SK-N-SH (cell line): ENCODE measurements around the gene EFCAB6. TPM values are rescaled to one million over a fixed set of nuclear protein-coding genes. Genes with fewer than 3 reads are reported as not detected.
A peak's percentile ranks its signal among the peaks of the same experiment; 100 is the strongest.

Source experiments
- CTCF ChIA-PET: fragments of 300-600, 350-600 bp; formaldehyde crosslinking; extraction: SDS; loops from one replicate; lab custom pipeline; 2021; lab: Yijun Ruan, JAX
- POLR2A ChIA-PET: fragments of 350-600 bp; sonication (Branson Sonifier 250); formaldehyde crosslinking; extraction: SDS; loops from one replicate; lab custom pipeline; 2020; ENCODE audit warnings: antibody characterized with exemption, inconsistent platforms; lab: Yijun Ruan, JAX
- DNase-seq: peaks from one replicate; pipeline ENCODE4 v3.0.0; 2012
- H2AFZ ChIP-seq: fragments of 200-600 bp; sonication (generic); 2 replicates; pipeline ENCODE4 v1.8.1; 2016; ENCODE audit warnings: antibody characterized with exemption, mild to moderate bottlenecking, low read depth
- H3F3A ChIP-seq: fragments of 200-600 bp; sonication (generic); replicated peaks from 2 replicates; pipeline ENCODE3; 2016; ENCODE audit warnings: antibody characterized with exemption, mild to moderate bottlenecking; ENCODE audit not compliant: insufficient read depth
- H3K27ac ChIP-seq, 2 experiments: fragments of 200-500 bp in 1 of 2; fragments of 200-600 bp in 1 of 2; sonication (Bioruptor generic) in 1 of 2; sonication (generic), shearing (Covaris generic) in 1 of 2; 2 replicates each; pipeline versions ENCODE4 v1.5.1 to v1.6.1; 2014 to 2016; ENCODE audit warnings: low read depth in 2 of 2, inconsistent platforms in 1 of 2, low read length in 1 of 2, mild to moderate bottlenecking in 1 of 2, mixed read lengths in 1 of 2
- H3K27me3 ChIP-seq: fragments of 200-600 bp; sonication (generic), shearing (Covaris generic); 2 replicates; pipeline ENCODE4 v1.6.1; 2016; ENCODE audit warnings: mixed run types; ENCODE audit not compliant: insufficient read depth
- H3K36me3 ChIP-seq, 2 experiments: fragments of 200-500 bp in 1 of 2; fragments of 200-600 bp in 1 of 2; sonication (Bioruptor generic) in 1 of 2; sonication (generic) in 1 of 2; replicated peaks in 1 of 2; 2 replicates each; pipeline versions ENCODE3 to v1.5.1; 2014 to 2016; ENCODE audit warnings: low read length in 1 of 2, mild to moderate bottlenecking in 1 of 2; ENCODE audit not compliant: insufficient read depth in 2 of 2, control insufficient read depth in 1 of 2
- H3K4me1 ChIP-seq, 2 experiments: fragments of 200-500 bp in 1 of 2; fragments of 200-600 bp in 1 of 2; sonication (Bioruptor generic) in 1 of 2; sonication (generic), shearing (Covaris generic) in 1 of 2; 2 replicates each; pipeline versions ENCODE4 v1.5.1 to v1.6.1; 2014 to 2016; ENCODE audit warnings: low read depth in 1 of 2, low read length in 1 of 2, mixed run types in 1 of 2; ENCODE audit not compliant: insufficient read depth in 2 of 2, control insufficient read depth in 1 of 2
- H3K4me2 ChIP-seq: fragments of 200-600 bp; sonication (generic), shearing (Covaris generic); 2 replicates; pipeline ENCODE4 v1.6.1; 2017; ENCODE audit warnings: mixed run types
- H3K4me3 ChIP-seq, 2 experiments: fragments of 200-500 bp in 1 of 2; fragments of 200-600 bp in 1 of 2; sonication (Bioruptor generic) in 1 of 2; sonication (generic), shearing (Covaris generic) in 1 of 2; 2 replicates each; pipeline versions ENCODE4 v1.5.1 to v1.8.1; 2014 to 2016; ENCODE audit warnings: low read depth in 2 of 2, inconsistent platforms in 1 of 2, low read length in 1 of 2, mild to moderate bottlenecking in 1 of 2, mixed read lengths in 1 of 2, moderate library complexity in 1 of 2
- H3K79me2 ChIP-seq: fragments of 200-600 bp; sonication (generic); 2 replicates; pipeline ENCODE4 v1.8.1; 2017; ENCODE audit warnings: mild to moderate bottlenecking; ENCODE audit not compliant: insufficient read depth
- H3K9ac ChIP-seq: fragments of 200-600 bp; sonication (generic); 2 replicates; pipeline ENCODE4 v1.6.1; 2017; ENCODE audit warnings: mixed run types
- H3K9me2 ChIP-seq: fragments of 200-600 bp; sonication (generic); 2 replicates; pipeline ENCODE4 v1.6.1; 2017; ENCODE audit warnings: mixed run types
- H3K9me3 ChIP-seq: fragments of 200-600 bp; sonication (generic); 2 replicates; pipeline ENCODE4 v1.6.1; 2017; ENCODE audit warnings: mixed run types, mild to moderate bottlenecking, moderate library complexity
- H4K20me1 ChIP-seq: fragments of 200-600 bp; sonication (generic); 2 replicates; pipeline ENCODE4 v1.6.1; 2017; ENCODE audit warnings: mild to moderate bottlenecking, mixed run types; ENCODE audit not compliant: insufficient read depth
- ELF1 ChIP-seq: IDR thresholded peaks from 2 replicates; pipeline ENCODE4 v1.4.0; 2012
- EZH2phosphoT487 ChIP-seq: fragments of 200-600 bp; sonication (generic); IDR thresholded peaks from 2 replicates; pipeline ENCODE4 v1.6.1; 2017; ENCODE audit warnings: low read depth, mixed run types, mild to moderate bottlenecking, antibody characterized with exemption, moderate library complexity, borderline replicate concordance
- FOXM1 ChIP-seq: IDR thresholded peaks from 2 replicates; pipeline ENCODE4 v1.4.0; 2012; ENCODE audit warnings: low read depth, mild to moderate bottlenecking
- GATA2 ChIP-seq: sonication (generic); formaldehyde crosslinking; IDR thresholded peaks from 2 replicates; pipeline ENCODE4 v1.5.0; 2020; ENCODE audit warnings: mild to moderate bottlenecking, missing genetic modification reagents
- MAX ChIP-seq: IDR thresholded peaks from 2 replicates; pipeline ENCODE4 v1.4.0; 2012; ENCODE audit warnings: low read depth
- NRF1 ChIP-seq: IDR thresholded peaks from 2 replicates; pipeline ENCODE4 v1.6.1; 2012; ENCODE audit warnings: low read depth, mild to moderate bottlenecking, low read length
- REST ChIP-seq: IDR thresholded peaks from 2 replicates; pipeline ENCODE4 v1.6.1; 2012; ENCODE audit warnings: mild to moderate bottlenecking, low read depth, low read length, moderate library complexity
- SIN3A ChIP-seq: IDR thresholded peaks from 2 replicates; pipeline ENCODE4 v1.6.1; 2012; ENCODE audit warnings: low read depth, mild to moderate bottlenecking, low read length, moderate library complexity, borderline replicate concordance
- TEAD4 ChIP-seq: IDR thresholded peaks from 2 replicates; pipeline ENCODE4 v1.4.0; 2012; ENCODE audit warnings: mild to moderate bottlenecking, borderline replicate concordance; ENCODE audit not compliant: insufficient read depth
- YY1 ChIP-seq: IDR thresholded peaks from 2 replicates; pipeline ENCODE4 v1.4.0; 2012; ENCODE audit warnings: low read depth, mild to moderate bottlenecking
- WGBS: methylation state at CpG from one replicate; pipeline ENCODE4 v1.1.6; 2017; ENCODE audit warnings: low lambda C conversion rate; 5-methylcytosine and 5-hydroxymethylcytosine counted together
- polyA plus RNA-seq, 3 experiments: library from polyadenylated mRNA; depleted of rRNA; stranded (reverse); fragments of >200 nt; gene quantifications; 2 replicates each; pipeline ENCODE4 v1.2.3, GENCODE V29; 2012
- TF ChIP-seq, protein P1 (sequence below): fragments of 150-350 bp; IDR thresholded peaks from 2 replicates; pipeline ENCODE4 v1.6.1; 2017; ENCODE audit warnings: antibody characterized with exemption, low read length, low read depth, borderline replicate concordance
- TF ChIP-seq, protein P2 (sequence below): IDR thresholded peaks from 2 replicates; pipeline ENCODE4 v1.4.0; 2012; ENCODE audit warnings: low read depth, borderline replicate concordance

Gene EFCAB6
- polyA plus RNA-seq, 1 of the 3 experiments (the other 2 are of a cell fraction), result 0.46 TPM

- H3F3A ChIP-seq, result no peaks in the 10 kb centered on the region
- H3K27ac ChIP-seq, result peak overlapping the region in 1 of 2 experiments; percentile 48; a peak in 1 of 4 replicates
- ChIA-PET POLR2A (no interaction called here), CTCF (no interaction called here)
- WGBS, result 63% methylated on average over 2 of the region's 2 CpGs
- H4K20me1 ChIP-seq, result no peaks in the 10 kb centered on the region
- no peaks in the 10 kb centered on the region for H3K36me3 ChIP-seq
- no peak overlapping the region for H3K9ac ChIP-seq
- H3K9me2 ChIP-seq, result no peaks in the 10 kb centered on the region
- no peak overlapping the region for H3K4me2 ChIP-seq
- TF ChIP-seq YY1 (no peak), NRF1 (no peak), FOXM1 (no peak)
- H3K9me3 ChIP-seq, result no peaks in the 10 kb centered on the region
- H3K4me1 ChIP-seq, result no peaks in the 10 kb centered on the region
- H2AFZ ChIP-seq, result no peak overlapping the region
- DNase-seq, result no peak
- H3K79me2 ChIP-seq, result no peaks in the 10 kb centered on the region
- no peaks in the 10 kb centered on the region for H3K27me3 ChIP-seq
- no peak overlapping the region for H3K4me3 ChIP-seq
Observed at GRCh38 chr22:43520632-43521039, 291.5 kb downstream of the EFCAB6 start.

GRCh38 chr22:43516996-43517635 is 295.0 kb downstream of the EFCAB6 start:
- no peak overlapping the region for H3K4me3 ChIP-seq
- no peak overlapping the region for H3K4me2 ChIP-seq
- no peaks in the 10 kb centered on the region for H3K9me2 ChIP-seq
- DNase-seq, result no peak
- no peaks in the 10 kb centered on the region for H3K4me1 ChIP-seq
- POLR2A ChIA-PET, result no interaction called here
- H3K36me3 ChIP-seq, result no peaks in the 10 kb centered on the region
- H3K9me3 ChIP-seq, result no peaks in the 10 kb centered on the region
- no peak overlapping the region for H3K27ac ChIP-seq
- H3F3A ChIP-seq, result no peaks in the 10 kb centered on the region
- CTCF ChIA-PET, result no interaction called here
- 55% methylated on average over 7 of the region's 14 CpGs for WGBS
- no peaks in the 10 kb centered on the region for H3K27me3 ChIP-seq
- H3K9ac ChIP-seq, result no peak overlapping the region
- no peak for TF ChIP-seq SIN3A
- TF ChIP-seq, protein P1, sequence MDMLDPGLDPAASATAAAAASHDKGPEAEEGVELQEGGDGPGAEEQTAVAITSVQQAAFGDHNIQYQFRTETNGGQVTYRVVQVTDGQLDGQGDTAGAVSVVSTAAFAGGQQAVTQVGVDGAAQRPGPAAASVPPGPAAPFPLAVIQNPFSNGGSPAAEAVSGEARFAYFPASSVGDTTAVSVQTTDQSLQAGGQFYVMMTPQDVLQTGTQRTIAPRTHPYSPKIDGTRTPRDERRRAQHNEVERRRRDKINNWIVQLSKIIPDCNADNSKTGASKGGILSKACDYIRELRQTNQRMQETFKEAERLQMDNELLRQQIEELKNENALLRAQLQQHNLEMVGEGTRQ, result no peak
- TF ChIP-seq, protein P2, sequence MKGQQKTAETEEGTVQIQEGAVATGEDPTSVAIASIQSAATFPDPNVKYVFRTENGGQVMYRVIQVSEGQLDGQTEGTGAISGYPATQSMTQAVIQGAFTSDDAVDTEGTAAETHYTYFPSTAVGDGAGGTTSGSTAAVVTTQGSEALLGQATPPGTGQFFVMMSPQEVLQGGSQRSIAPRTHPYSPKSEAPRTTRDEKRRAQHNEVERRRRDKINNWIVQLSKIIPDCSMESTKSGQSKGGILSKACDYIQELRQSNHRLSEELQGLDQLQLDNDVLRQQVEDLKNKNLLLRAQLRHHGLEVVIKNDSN, result no peak
- no peak for TF ChIP-seq TEAD4
- no peak for TF ChIP-seq EZH2phosphoT487
- TF ChIP-seq ELF1, result no peak
- no peak for TF ChIP-seq GATA2 (CRISPR knock-in tag)
- no peak for TF ChIP-seq MAX
- TF ChIP-seq REST, result no peak
- TF ChIP-seq, all 33 proteins: peak for 0
- H2AFZ ChIP-seq, result no peak overlapping the region
- H4K20me1 ChIP-seq, result no peaks in the 10 kb centered on the region
- H3K79me2 ChIP-seq, result no peaks in the 10 kb centered on the region
